VCaP (cell line): ENCODE results near the gene UNC5CL.

Experiments
- H3K27ac ChIP-seq: fragments of 450-650 bp; 2 replicates; pipeline ENCODE4 v1.5.1; 2017
- CTCF ChIP-seq: fragments of 450-650 bp; conservative IDR thresholded peaks from 2 replicates; pipeline ENCODE4 v1.5.1; 2017; ENCODE audit warnings: mild to moderate bottlenecking, moderate library complexity

UNC5CL gene

GRCh38 chr6:41045664-41046063 is 6.6 kb upstream of the UNC5CL start:
- no peak for TF ChIP-seq CTCF
- no peak overlapping the region for H3K27ac ChIP-seq

- TF ChIP-seq CTCF, result no peak
These were observed 4.1 kb upstream of the UNC5CL start for GRCh38 chr6:41043151-41043550.

GRCh38 chr6:41042226-41043055 is 3.4 kb upstream of the UNC5CL start, which contains the start of gene TSPO2:
Gene TSPO2, plus strand, starts transcription at chr6:41042467. Its CDS starts 519 bp downstream, at chr6:41042986.
- H3K27ac ChIP-seq, result no peak within 1 kb of the TSS
- no peak for TF ChIP-seq CTCF

More at GRCh38 chr6:41043151-41043550, 4.1 kb upstream of the UNC5CL start:
- no peak overlapping the region for H3K27ac ChIP-seq

- no peak for TF ChIP-seq CTCF
- H3K27ac ChIP-seq, result no peak overlapping the region
These were observed 2.0 kb upstream of the UNC5CL start for GRCh38 chr6:41040940-41041536.

GRCh38 chr6:41040101-41040939 is 1.3 kb upstream of the UNC5CL start:
- H3K27ac ChIP-seq, result no peak overlapping the region
- no peak for TF ChIP-seq CTCF

GRCh38 chr6:41038205-41038604 is 816 bp downstream of the UNC5CL start:
- TF ChIP-seq CTCF, result no peak
- H3K27ac ChIP-seq, result no peak overlapping the region
